Upper lobe of left lung (tissue), 6 donors: ENCODE results near the gene RUNX1. TPM values are rescaled to one million over a fixed set of nuclear protein-coding genes. Genes with fewer than 3 reads are reported as not detected.

Source experiments
- ATAC-seq, 2 donors: fragments of 200-7000 bp; cut with Tn5 transposase; one replicate each; pipeline ENCODE4 v1.9.1; 2022; ENCODE audit warnings: mild to moderate bottlenecking in 2 of 2, moderate library complexity in 2 of 2; ENCODE audit not compliant: low FRiP score in 2 of 2
- DNase-seq, 2 donors: peaks; one replicate each; pipeline ENCODE4 v3.0.0-alpha.2; 2019 to 2020
- H3K27ac ChIP-seq, 4 donors: fragments of 200-600 bp; sonication (generic); one replicate each; pipeline ENCODE4 v1.5.1; 2016 to 2019
- H3K27me3 ChIP-seq, 4 donors: fragments of 200-600 bp; sonication (generic); one replicate each; pipeline ENCODE4 v1.5.1; 2017 to 2019
- H3K36me3 ChIP-seq, 4 donors: fragments of 200-600 bp; sonication (generic); one replicate each; pipeline ENCODE4 v1.5.1; 2016 to 2019
- H3K4me1 ChIP-seq, 4 donors: fragments of 200-600 bp; sonication (generic); one replicate each; pipeline ENCODE4 v1.5.1; 2018 to 2019
- H3K4me3 ChIP-seq, 4 donors: fragments of 200-600 bp; sonication (generic); one replicate each; pipeline ENCODE4 v1.5.1; 2017 to 2019; ENCODE audit warnings: mild to moderate bottlenecking in 2 of 4, moderate library complexity in 1 of 4
- H3K9me3 ChIP-seq, 4 donors: fragments of 200-600 bp; sonication (generic); one replicate each; pipeline ENCODE4 v1.5.1; 2018 to 2019
- EP300 ChIP-seq, 4 donors: sonication (generic); formaldehyde crosslinking; IDR thresholded peaks; one replicate each; pipeline ENCODE4 v1.5.1; 2017; ENCODE audit warnings: antibody characterized with exemption in 4 of 4, control low read depth in 2 of 4
- POLR2A ChIP-seq, 4 donors: fragments of 450-650 bp; IDR thresholded peaks; one replicate each; pipeline ENCODE4 v1.5.1; 2016 to 2017; ENCODE audit warnings: antibody characterized with exemption in 4 of 4, mild to moderate bottlenecking in 2 of 4
- POLR2AphosphoS5 ChIP-seq, 2 donors: sonication (generic); formaldehyde crosslinking; IDR thresholded peaks; one replicate each; pipeline ENCODE4 v1.5.1; 2017; ENCODE audit warnings: antibody characterized with exemption in 2 of 2
- WGBS, 2 donors: methylation state at CpG; one replicate each; pipeline ENCODE4 v1.1.5; 2017 to 2018; 5-methylcytosine and 5-hydroxymethylcytosine counted together
- total RNA-seq, 6 donors: library from RNA; depleted of rRNA in 4 of 6; stranded (reverse); fragments of >200 nt in 4 of 6; gene quantifications; one replicate each; pipeline versions ENCODE4 v1.1.0 to v1.2.1, GENCODE V29; 2016 to 2021
- TF ChIP-seq, protein P1 (sequence below), 6 experiments: fragments of 450-650 bp in 4 of 6; fragments of 200-600 bp in 2 of 6; sonication (generic) in 2 of 6; IDR thresholded peaks; one replicate each; pipeline ENCODE4 v1.5.1; 2016 to 2019; ENCODE audit warnings: antibody characterized with exemption in 6 of 6
- donor health status: DM: no; HTN: no; CAD: no; lungs with moderate emphysema.
- donor health status: DM: no; HTN: yes; CAD: no; lungs with severe emphysema.

The RUNX1 gene
- total RNA-seq, 6 donors from 2014 or later, result 62.2 to 252 (median 98.2) TPM

- 82 to 90% methylated on average over 1 of the region's 1 CpG for WGBS, 2 donors
- H3K27me3 ChIP-seq, result no peaks in the 10 kb centered on the region
Measured at GRCh38 chr21:34959607-34960006, 89.5 kb downstream of the RUNX1 start.

GRCh38 chr21:34958040-34958439 is 91.1 kb downstream of the RUNX1 start:
- Histone ChIP-seq H3K27ac (no peak overlapping the region), H3K4me3 (no peak overlapping the region), H3K27me3 (no peaks in the 10 kb centered on the region), H3K9me3 (no peaks in the 10 kb centered on the region), H3K4me1 (no peaks in the 10 kb centered on the region), H3K36me3 (no peaks in the 10 kb centered on the region)
- TF ChIP-seq, protein P1, sequence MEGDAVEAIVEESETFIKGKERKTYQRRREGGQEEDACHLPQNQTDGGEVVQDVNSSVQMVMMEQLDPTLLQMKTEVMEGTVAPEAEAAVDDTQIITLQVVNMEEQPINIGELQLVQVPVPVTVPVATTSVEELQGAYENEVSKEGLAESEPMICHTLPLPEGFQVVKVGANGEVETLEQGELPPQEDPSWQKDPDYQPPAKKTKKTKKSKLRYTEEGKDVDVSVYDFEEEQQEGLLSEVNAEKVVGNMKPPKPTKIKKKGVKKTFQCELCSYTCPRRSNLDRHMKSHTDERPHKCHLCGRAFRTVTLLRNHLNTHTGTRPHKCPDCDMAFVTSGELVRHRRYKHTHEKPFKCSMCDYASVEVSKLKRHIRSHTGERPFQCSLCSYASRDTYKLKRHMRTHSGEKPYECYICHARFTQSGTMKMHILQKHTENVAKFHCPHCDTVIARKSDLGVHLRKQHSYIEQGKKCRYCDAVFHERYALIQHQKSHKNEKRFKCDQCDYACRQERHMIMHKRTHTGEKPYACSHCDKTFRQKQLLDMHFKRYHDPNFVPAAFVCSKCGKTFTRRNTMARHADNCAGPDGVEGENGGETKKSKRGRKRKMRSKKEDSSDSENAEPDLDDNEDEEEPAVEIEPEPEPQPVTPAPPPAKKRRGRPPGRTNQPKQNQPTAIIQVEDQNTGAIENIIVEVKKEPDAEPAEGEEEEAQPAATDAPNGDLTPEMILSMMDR (IDR thresholded peaks at IDR 0.05), result no peak
- no peak for TF ChIP-seq POLR2AphosphoS5 (IDR thresholded peaks at IDR 0.05)
- no peak for TF ChIP-seq EP300 (IDR thresholded peaks at IDR 0.05)
- no peak for TF ChIP-seq POLR2A (IDR thresholded peaks at IDR 0.05)
- DNase-seq (no peak), ATAC-seq (no peak)
- WGBS, 2 donors, result 85 to 88% methylated on average over 4 of the region's 4 CpGs

More at GRCh38 chr21:34959607-34960006, 89.5 kb downstream of the RUNX1 start:
- Histone ChIP-seq H3K27ac (no peak overlapping the region), H3K36me3 (no peaks in the 10 kb centered on the region), H3K4me1 (peaks cover 0 to 2% (median 2%) of the 10 kb centered on the region in 4 donors), H3K9me3 (no peaks in the 10 kb centered on the region), H3K4me3 (no peak overlapping the region)
- no peak for DNase-seq
- ATAC-seq, result no peak
- TF ChIP-seq POLR2A (IDR thresholded peaks at IDR 0.05), result no peak
- no peak for TF ChIP-seq EP300 (IDR thresholded peaks at IDR 0.05)
- no peak for TF ChIP-seq POLR2AphosphoS5 (IDR thresholded peaks at IDR 0.05)
- TF ChIP-seq, protein P1 (IDR thresholded peaks at IDR 0.05), result no peak

DNA sequence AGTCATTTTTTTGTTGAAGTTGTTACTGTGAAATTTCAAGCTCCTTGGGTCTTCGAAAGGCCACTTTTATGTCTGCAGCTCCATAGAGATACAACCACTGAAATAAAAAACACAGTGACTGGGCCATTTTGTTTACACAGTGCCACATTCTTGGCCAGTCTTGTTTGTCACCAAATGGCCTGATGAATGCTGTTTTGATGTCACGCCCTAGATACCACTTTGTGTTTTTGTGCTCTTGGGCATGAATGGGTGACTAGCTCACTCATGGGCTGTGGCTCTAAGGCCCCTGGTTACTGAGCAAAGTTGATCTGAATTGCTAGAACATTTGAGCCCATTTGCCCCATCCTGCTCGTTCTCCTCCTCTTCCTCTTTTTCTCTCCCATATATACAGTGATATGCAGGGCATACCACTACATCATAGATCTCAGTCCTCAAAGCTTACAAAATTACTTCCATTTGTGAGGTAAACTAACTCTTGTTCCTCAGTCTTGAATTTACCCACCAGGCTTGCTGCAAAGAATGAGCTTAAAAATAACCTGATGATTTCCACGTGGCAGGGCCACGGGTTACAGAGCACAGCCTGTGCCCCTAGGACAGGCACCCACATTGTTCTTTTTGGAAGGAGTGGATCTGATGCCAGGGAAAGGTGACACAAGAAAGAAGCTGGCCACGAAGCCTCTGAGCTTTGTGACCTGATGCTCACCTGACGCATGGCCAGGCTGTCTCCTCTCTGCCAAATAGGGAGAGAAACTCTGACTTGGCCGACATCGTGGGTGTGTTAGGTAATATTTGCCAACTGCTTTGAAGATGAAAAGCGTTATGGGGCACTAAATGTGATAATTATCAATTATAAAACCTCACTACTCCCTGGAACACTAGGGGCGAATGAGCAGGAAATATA is 92.4 kb downstream of the RUNX1 start:
- Histone ChIP-seq H3K27me3 (no peaks in the 10 kb centered on the region), H3K27ac (no peak overlapping the region), H3K4me1 (no peaks in the 10 kb centered on the region), H3K4me3 (no peak overlapping the region), H3K36me3 (no peaks in the 10 kb centered on the region), H3K9me3 (no peaks in the 10 kb centered on the region)
- ATAC-seq, result peak in 1 of 2 donors; percentile 14
- TF ChIP-seq, protein P1 (IDR thresholded peaks at IDR 0.05), result no peak
- TF ChIP-seq EP300 (IDR thresholded peaks at IDR 0.05) (no peak), POLR2AphosphoS5 (IDR thresholded peaks at IDR 0.05) (no peak), POLR2A (IDR thresholded peaks at IDR 0.05) (no peak)
- 77 to 80% methylated on average over 11 of the region's 11 CpGs for WGBS, 2 donors
- no peak for DNase-seq

GRCh38 chr21:34953950-34954349 is 95.2 kb downstream of the RUNX1 start:
- no peaks in the 10 kb centered on the region for H3K9me3 ChIP-seq
- H3K4me1 ChIP-seq, result no peaks in the 10 kb centered on the region
- TF ChIP-seq POLR2A (IDR thresholded peaks at IDR 0.05) (no peak), POLR2AphosphoS5 (IDR thresholded peaks at IDR 0.05) (no peak), EP300 (IDR thresholded peaks at IDR 0.05) (no peak)
- TF ChIP-seq, protein P1 (IDR thresholded peaks at IDR 0.05), result no peak
- no peak overlapping the region for H3K4me3 ChIP-seq
- H3K27ac ChIP-seq, result no peak overlapping the region
- no peak for ATAC-seq
- DNase-seq, result no peak
- no peaks in the 10 kb centered on the region for H3K36me3 ChIP-seq
- no peaks in the 10 kb centered on the region for H3K27me3 ChIP-seq
